GM23248 (cell line): ENCODE data around the gene SMIM43.

ENCODE experiments used
- EZH2 ChIP-seq: fragments of 200-600 bp; sonication (generic); IDR thresholded peaks from 2 replicates; pipeline ENCODE4 v1.6.1; 2018; ENCODE audit warnings: antibody characterized with exemption, mild to moderate bottlenecking; ENCODE audit not compliant: insufficient read depth, poor library complexity, severe bottlenecking
- EZH2phosphoT487 ChIP-seq: fragments of 200-600 bp; sonication (generic); IDR thresholded peaks from 2 replicates; pipeline ENCODE4 v1.6.1; 2018; ENCODE audit warnings: antibody characterized with exemption, moderate library complexity, mild to moderate bottlenecking, low read depth; ENCODE audit not compliant: insufficient read depth

DNA sequence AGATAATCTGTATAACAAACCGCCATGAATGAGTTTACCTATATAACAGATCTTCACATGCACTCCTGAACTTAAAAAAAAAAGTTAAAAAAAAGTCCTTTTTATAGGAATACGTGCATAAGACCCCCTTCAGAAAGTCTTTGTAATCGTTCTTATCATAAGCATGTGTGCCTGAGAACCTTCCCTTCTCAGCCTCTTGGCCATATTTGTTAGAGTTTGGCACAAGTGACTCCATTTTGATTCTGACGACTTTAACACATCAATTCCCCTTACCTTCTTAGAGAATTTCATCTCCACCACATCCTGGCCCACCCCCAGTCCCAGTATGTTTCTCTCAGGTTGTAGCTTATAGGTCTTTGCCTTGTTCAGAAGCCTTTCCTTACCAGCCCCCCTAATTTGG lies 52.2 kb downstream of the SMIM43 start:
- TF ChIP-seq EZH2phosphoT487 = no peak
- no peak for TF ChIP-seq EZH2
